ENCODE measurements around the gene EPB41L3.

EPB41L3 gene

DNA sequence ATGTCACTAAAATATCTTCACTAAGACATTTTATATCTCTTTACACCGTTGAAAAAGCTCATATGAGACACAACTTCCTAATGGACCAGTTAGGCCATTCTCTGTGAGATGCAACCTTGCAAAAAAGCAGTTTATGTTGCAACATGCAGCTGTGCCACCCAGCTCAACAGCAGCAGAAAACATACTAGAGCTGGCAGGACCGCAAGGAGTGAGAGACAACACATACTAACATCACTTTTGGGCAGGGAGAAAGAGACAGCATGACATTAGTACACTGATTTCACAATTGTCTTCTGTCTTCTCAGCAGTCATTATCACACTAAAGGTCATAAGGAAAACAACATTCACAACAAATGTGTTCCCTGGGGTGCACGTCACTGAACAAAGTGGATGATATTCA, 122.9 kb downstream of the EPB41L3 start:
- TF ChIP-seq, protein P1, sequence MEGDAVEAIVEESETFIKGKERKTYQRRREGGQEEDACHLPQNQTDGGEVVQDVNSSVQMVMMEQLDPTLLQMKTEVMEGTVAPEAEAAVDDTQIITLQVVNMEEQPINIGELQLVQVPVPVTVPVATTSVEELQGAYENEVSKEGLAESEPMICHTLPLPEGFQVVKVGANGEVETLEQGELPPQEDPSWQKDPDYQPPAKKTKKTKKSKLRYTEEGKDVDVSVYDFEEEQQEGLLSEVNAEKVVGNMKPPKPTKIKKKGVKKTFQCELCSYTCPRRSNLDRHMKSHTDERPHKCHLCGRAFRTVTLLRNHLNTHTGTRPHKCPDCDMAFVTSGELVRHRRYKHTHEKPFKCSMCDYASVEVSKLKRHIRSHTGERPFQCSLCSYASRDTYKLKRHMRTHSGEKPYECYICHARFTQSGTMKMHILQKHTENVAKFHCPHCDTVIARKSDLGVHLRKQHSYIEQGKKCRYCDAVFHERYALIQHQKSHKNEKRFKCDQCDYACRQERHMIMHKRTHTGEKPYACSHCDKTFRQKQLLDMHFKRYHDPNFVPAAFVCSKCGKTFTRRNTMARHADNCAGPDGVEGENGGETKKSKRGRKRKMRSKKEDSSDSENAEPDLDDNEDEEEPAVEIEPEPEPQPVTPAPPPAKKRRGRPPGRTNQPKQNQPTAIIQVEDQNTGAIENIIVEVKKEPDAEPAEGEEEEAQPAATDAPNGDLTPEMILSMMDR (conservative IDR thresholded peaks at IDR 0.05), result no peak
- H3K27ac ChIP-seq, result no peak overlapping the region

DNA sequence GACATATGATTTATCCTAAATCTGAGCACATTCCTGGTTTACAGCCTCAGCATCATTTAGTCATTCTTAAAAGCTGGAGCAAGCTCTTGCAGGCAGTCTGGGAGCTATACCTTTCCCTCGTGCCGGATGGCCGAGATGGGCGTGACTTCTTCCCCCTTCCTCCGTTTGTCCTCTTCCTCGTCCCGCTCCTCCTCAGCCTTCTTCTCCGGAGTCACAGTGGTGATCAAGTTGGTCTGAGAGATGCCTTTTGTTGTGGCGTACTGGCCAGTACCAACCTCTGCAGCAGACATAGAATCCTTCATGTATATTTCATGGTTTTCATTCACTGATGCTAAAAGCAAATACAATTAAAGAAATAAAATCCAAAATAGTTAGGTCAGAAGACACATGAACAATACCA, 124.2 kb downstream of the EPB41L3 start:
- TF ChIP-seq, protein P1 (conservative IDR thresholded peaks at IDR 0.05), result no peak
- H3K27ac ChIP-seq, result no peak overlapping the region

DNA sequence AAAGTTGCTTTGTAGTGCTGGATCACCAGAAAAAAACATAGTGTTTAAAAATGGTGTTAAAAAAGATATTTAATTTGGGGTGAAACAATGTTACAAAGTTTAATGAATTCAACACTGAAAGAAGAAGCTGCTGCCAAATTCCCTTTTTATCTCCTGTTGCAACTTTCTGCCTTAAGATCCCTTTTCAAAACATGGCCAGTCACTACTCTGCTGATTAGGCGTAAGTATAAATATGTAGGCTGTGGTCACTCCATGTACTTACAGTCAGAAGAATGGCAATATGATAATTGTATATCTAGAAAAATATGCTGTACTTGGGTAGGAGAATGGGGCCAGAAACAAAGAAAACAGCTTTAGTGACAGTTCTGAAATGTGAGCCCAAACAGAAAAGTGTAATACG, 124.8 kb downstream of the EPB41L3 start:
- TF ChIP-seq, protein P1 (conservative IDR thresholded peaks at IDR 0.05), result no peak

DNA sequence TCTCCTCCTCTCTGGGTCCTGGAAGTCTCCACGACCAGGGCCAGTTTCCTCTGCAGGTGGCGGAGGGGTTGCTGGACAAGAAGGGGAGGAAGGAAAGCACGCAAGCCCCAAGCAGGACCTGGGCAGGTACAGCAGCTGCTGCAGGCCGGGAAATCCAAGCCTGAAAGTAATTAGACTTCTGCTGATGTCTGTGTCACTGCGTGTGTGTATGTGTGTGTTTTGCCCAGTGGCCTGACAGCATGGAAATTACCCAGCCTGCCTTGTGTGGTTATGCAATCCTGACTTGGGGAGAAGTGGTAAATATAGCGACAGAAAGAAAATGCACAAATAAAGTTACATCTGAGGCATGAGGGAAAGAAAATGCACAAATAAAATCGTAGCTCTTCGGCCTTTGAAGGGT, 126.5 kb downstream of the EPB41L3 start:
- H3K27ac ChIP-seq, result no peak overlapping the region

More for the DNA sequence above, 124.8 kb downstream of the EPB41L3 start:
- no peak overlapping the region for H3K27ac ChIP-seq

DNA sequence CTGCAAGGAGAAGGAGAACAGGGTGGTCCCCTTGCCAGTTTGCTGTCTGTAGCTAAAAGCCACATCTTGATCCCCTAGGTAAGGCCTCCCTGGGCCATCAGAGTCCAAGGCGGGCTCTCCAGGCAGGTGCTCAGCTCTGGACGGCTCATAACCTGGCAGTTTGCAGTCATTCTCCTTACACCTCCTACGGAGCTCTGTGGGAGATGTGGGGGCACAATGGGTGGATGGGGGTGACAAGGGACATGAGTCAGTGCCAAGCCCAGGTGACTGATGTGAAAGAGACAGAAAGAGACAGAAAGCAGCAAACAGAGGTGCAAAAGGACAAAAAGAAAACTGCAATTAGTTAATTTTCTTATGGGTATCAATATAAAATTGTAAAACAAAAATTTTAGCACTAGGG, 127.7 kb downstream of the EPB41L3 start:
- no peak overlapping the region for H3K27ac ChIP-seq

More for the DNA sequence above, 126.5 kb downstream of the EPB41L3 start:
- TF ChIP-seq, protein P1 (conservative IDR thresholded peaks at IDR 0.05), result no peak

DNA sequence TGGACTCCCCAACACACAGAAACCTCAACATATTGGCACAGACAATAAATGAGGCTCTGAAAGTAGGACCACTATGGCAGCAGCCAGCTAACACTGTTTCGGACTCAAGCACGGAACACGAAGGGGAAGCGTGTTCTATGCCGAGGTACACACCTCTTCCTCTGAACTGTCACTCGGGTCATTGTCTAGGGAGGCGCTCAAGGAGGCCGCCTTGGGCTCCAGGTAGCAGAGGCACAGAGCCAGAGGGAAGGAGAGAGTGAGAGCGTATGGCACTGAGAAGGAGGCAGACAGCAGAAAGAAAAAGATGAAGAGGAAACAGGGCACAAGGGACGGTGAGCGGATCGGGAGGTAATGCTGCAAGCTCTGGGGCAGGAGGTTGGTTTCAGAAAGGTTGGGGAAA, 128.1 kb downstream of the EPB41L3 start:
- no peak overlapping the region for H3K27ac ChIP-seq
- TF ChIP-seq, protein P1 (conservative IDR thresholded peaks at IDR 0.05), result no peak

More for the DNA sequence above, 127.7 kb downstream of the EPB41L3 start:
- TF ChIP-seq, protein P1 (conservative IDR thresholded peaks at IDR 0.05), result no peak

DNA sequence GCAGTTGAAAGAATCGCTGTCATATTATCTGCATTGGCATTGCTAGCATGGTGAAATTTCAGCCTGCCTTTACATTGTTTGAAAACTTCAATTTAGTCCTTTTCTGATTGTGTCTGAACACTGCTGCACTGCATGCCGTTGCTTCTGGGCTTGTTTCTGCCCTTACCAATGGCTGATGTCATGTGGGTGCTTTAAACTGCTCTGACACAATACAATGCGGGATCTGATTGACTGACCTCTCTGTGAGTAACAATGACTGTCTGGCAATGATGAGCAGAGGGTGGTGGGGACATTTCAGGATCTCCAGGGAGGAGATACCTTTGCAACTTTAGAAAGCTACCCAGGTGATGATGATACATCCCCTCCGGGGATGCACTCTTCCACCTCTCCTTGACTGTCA, 128.8 kb downstream of the EPB41L3 start:
- TF ChIP-seq, protein P1 (conservative IDR thresholded peaks at IDR 0.05), result no peak
- H3K27ac ChIP-seq, result no peak overlapping the region

Measured in VCaP (cell line).